Gastrocnemius medialis (tissue), 4 donors: ENCODE data around the gene ERI3.

Source experiments
- POLR2A ChIP-seq, 2 donors: fragments of 450-650 bp; IDR thresholded peaks; one replicate each; pipeline ENCODE4 v1.6.1; 2017; ENCODE audit warnings: antibody characterized with exemption in 2 of 2, mild to moderate bottlenecking in 2 of 2, moderate library complexity in 2 of 2
- TF ChIP-seq, protein P1 (sequence below), 5 experiments: fragments of 450-650 bp in 3 of 5; fragments of 200-600 bp in 2 of 5; sonication (generic) in 2 of 5; IDR thresholded peaks in 4 of 5; conservative IDR thresholded peaks in 1 of 5; 1 replicate in 4 of 5; 2 replicates in 1 of 5; pipeline ENCODE4 v1.5.1; 2016 to 2019; ENCODE audit warnings: antibody characterized with exemption in 5 of 5, mild to moderate bottlenecking in 3 of 5, moderate library complexity in 3 of 5

DNA sequence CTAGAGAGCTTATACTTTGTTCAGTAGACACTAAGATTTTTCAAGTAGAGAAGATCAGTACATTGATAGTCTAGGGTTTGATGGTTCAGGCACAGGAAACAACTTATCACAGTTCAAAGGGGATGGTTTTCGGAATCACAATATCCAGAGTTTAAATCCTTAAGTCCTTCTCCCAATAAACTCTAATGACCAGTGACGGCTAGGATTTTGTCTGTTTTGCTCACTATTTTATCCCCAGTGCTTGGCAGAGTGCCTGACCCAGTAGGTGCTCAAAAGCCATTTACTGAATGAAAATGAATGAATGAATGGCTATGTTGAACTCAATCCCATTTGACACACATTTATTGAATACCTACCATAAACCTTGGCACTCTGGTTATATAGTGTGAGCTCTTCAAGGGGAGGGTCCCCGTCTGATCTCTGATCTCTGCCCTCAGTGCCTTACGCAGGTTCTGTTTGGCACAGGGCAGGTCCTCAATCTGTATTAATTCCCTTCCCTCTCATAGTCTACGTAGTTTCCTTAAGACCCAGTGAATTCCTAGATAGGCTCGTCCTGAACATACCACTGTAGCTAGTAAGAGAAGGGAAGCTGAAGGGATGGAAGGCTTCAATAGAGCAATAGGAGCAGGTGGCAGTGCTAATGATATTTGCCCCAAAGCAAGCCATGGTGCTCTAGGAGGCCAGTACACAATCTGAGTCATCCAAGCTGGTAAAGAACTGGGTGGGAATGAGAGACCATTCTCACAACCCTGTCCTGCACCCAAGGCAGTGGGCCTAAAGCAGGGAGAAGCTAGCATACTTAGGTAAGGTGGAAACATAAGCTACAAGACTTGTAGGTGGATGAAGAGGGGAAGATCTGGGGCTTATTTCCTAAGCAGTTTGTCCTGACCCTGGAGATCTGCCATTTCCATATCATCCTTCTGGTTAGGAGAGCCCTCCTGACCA lies 88.4 kb downstream of the ERI3 start:
- TF ChIP-seq, protein P1, sequence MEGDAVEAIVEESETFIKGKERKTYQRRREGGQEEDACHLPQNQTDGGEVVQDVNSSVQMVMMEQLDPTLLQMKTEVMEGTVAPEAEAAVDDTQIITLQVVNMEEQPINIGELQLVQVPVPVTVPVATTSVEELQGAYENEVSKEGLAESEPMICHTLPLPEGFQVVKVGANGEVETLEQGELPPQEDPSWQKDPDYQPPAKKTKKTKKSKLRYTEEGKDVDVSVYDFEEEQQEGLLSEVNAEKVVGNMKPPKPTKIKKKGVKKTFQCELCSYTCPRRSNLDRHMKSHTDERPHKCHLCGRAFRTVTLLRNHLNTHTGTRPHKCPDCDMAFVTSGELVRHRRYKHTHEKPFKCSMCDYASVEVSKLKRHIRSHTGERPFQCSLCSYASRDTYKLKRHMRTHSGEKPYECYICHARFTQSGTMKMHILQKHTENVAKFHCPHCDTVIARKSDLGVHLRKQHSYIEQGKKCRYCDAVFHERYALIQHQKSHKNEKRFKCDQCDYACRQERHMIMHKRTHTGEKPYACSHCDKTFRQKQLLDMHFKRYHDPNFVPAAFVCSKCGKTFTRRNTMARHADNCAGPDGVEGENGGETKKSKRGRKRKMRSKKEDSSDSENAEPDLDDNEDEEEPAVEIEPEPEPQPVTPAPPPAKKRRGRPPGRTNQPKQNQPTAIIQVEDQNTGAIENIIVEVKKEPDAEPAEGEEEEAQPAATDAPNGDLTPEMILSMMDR (IDR thresholded peaks at IDR 0.05 in 4 of 5, conservative IDR thresholded peaks at IDR 0.05 in 1 of 5), result no peak
- no peak for TF ChIP-seq POLR2A (IDR thresholded peaks at IDR 0.05)
